ENCODE results near the gene SSBP4.

DNA sequence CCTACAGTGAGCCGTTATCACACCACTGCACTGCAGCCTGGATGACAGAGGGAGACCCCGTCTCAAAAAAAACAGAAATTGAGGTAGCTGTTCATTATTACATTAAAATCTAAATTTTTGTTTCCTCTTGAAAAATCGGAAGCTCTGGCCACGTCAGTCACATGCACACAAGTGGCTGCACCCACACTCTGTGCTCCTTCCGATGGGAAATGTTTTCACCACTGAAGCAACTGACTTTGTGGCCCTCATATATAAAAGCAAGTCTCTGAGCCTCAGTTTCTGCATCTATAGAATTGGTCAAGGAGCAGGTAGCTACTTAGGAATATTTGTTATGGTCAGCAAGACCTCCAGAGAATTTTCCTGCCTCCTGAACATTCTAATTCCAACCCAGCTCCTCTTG lies 26.3 kb upstream of the SSBP4 start:
- TF ChIP-seq, protein P1, sequence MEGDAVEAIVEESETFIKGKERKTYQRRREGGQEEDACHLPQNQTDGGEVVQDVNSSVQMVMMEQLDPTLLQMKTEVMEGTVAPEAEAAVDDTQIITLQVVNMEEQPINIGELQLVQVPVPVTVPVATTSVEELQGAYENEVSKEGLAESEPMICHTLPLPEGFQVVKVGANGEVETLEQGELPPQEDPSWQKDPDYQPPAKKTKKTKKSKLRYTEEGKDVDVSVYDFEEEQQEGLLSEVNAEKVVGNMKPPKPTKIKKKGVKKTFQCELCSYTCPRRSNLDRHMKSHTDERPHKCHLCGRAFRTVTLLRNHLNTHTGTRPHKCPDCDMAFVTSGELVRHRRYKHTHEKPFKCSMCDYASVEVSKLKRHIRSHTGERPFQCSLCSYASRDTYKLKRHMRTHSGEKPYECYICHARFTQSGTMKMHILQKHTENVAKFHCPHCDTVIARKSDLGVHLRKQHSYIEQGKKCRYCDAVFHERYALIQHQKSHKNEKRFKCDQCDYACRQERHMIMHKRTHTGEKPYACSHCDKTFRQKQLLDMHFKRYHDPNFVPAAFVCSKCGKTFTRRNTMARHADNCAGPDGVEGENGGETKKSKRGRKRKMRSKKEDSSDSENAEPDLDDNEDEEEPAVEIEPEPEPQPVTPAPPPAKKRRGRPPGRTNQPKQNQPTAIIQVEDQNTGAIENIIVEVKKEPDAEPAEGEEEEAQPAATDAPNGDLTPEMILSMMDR (IDR thresholded peaks at IDR 0.05) = no peak
- TF ChIP-seq ZFX (IDR thresholded peaks at IDR 0.05; ENCODE audit: borderline replicate concordance) = no peak
